Dedifferentiated amniotic fluid mesenchymal stem cell (primary cell): Measurements from ENCODE around the gene CST7.
"Not testable (repeated sequence)": the region's sequence is repeated elsewhere in the genome, so short reads cannot be mapped to it uniquely, and the experiment has no call there.

Experiments
- DNase-seq: peaks from one replicate; pipeline ENCODE4 v3.0.0-alpha.2; 2016; ENCODE audit errors: extremely low spot score

The CST7 gene

DNA sequence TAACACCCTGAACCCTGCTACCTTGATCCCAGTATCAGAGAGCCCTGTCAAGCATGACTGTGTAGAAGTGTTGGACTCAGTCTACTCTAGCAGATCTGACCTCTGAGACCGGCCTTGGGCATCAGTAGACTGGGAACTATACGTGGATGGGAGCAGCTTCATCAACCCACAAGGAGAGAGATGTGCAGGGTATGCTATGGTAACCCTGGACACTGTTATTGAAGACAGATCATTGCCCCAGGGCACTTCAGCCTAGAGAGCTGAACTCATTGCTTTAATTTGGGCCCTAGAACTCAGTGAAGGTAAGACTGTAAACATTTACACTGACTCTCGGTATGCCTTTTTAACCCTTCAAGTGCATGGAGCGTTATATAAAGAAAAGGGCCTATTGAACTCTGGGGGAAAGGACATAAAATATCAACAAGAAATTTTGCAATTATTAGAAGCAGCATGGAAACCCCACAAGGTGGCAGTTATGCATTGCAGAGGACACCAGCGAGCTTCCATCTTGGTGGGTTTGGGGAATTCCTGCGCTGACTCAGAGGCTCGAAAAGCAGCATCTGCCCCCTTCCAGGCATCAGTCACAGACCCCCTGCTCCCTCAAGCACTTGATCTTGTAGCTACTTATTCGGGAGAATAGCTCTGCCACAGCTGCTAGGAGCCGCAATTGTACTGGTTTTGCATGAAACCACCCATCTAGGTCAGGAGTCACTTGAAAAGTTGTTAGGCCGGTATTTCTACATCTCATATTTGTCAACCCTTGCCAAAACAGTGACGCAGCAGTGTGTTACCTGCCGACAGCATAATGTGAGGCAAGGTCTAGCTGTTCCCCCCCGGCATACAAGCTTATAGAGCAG lies 19.0 kb upstream of the CST7 start:
- not testable (repeated sequence) for DNase-seq

- DNase-seq, result not testable (repeated sequence)
Observed at GRCh38 chr20:24930724-24931688, 18.1 kb upstream of the CST7 start.

GRCh38 chr20:24931893-24932292 lies 17.2 kb upstream of the CST7 start:
- not testable (repeated sequence) for DNase-seq

- peak; percentile 5 for DNase-seq
Observed at GRCh38 chr20:24933266-24933908, 15.7 kb upstream of the CST7 start.

GRCh38 chr20:24934101-24934661 lies 14.9 kb upstream of the CST7 start:
- DNase-seq, result peak; percentile 6

DNA sequence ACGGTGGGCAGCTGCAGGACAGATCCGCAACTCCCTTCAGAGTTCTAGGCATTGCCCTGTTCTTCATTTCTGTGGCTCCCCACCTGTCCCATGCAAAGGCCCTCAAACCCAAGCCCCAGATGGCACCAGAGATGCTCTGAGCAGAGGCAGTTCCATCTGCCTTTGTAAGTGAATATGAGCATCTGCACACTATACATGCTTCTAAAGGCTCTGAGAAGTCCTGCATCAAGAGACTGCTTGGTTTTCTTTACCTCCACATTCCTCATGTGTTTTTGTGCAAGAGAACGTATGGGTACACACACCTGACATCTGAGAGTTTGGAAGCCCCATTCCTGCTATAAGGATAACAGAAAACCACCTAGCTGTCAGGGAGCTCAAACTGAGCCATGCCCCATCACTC lies 14.4 kb upstream of the CST7 start:
- DNase-seq, result peak; percentile 7

- DNase-seq, result no peak
Observed at GRCh38 chr20:24935140-24935539, 13.9 kb upstream of the CST7 start.

- DNase-seq, result peak; percentile 13
Observed at GRCh38 chr20:24935766-24936525, 13.1 kb upstream of the CST7 start.

DNA sequence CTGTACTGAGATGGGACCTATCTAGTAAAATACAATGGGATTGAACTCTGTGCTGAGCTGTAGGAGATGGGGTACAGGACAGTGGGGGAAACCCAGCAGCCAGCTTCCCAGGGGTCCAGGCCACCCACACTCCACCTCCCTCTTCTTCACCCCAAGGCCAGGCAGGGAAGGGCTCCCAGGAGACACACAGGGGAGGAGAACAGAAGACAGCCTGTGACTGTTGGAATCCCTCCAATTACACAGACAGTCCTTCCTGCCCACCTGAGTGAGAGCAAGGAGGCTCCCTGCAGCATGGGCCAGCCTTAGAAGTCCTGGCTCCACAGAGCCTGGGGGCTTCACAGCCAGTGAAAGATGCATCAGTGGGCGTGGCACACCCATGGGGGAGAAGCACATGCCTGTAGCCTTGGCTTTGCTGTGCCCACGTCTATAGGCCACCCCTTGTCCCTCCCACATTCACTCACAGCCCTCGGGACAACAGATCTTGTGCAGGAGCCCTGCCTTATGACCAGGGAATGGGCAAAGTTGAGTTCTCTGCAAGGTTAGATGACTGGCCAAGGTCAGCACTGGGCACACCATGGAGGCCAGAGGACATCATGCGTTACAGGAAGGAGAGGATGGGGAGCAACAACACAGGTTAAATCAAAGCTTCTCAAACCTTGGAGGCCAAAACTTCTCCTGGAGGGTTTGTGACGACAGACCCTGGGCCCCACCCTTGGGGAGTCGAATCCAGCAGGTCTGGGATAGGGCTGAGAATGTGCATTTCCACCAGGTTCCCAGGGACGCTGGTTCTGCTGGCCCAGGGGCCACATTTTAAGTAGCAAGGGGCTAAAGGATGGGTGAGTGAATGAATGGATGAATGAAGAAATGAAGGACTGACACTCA lies 12.3 kb upstream of the CST7 start:
- no peak for DNase-seq

DNA sequence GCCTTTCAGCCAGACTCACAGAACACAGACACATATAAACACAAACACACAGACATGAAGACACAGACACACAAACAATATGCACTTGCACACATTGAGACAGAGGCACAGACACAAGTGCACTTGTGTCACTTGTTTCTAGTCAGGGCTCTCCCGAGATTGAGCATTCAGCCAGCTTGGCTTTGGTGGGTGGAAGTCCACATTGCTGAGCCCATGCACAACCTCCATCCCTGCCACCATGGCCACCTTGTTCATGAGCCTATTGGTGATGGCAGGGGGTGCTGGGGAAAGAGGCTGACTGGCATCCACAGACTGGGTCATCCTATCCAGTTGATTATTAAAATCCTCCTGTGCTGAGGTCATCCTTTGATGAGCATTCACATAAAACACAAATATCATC lies 11.5 kb upstream of the CST7 start:
- no peak for DNase-seq

- peak; percentile 3 for DNase-seq
Observed at GRCh38 chr20:24938498-24938897, 10.6 kb upstream of the CST7 start.

DNA sequence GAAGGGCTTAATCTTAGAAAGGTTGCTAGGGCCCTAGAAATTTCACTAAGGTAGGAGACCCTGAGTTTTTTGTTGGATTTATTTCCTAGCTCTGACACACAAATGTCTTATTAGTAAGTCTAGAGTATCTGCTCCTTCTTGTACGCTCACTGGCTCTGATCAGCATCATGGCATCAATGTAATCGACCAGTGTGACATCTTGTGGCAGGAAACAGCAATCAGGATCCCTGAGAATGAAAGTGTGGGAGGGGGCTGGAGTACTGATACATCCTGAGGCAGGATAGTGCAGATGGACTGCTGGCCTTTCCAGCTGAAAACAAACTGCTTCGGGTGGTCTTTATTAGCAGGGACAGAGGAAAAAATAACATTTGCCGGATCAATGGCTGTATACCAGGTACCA lies 10.0 kb upstream of the CST7 start:
- no peak for DNase-seq

- no peak for DNase-seq
Observed at GRCh38 chr20:24942679-24943078, 6.4 kb upstream of the CST7 start.

GRCh38 chr20:24943196-24943595 lies 5.9 kb upstream of the CST7 start:
- no peak for DNase-seq

DNA sequence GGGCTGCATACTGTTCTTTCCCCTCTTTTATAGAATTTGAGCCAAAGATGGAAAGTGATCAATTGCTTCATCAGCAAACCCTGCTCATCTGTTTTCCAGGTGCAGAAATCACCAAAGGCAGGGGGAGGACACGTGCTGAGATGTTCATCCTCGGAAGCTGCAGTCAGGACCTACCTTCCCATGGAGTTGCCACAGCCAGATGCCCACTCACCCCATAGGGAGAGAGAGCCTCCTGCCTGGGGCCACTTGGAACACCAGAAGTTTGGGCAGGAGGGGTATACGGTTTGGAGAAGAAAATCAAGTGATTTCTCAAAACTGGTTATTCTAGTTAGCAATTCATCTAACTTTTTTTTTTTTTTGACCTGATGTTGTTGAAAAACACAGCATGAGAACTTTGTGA lies 5.3 kb upstream of the CST7 start:
- no peak for DNase-seq

GRCh38 chr20:24946376-24946775 lies 2.7 kb upstream of the CST7 start:
- not testable (repeated sequence) for DNase-seq

DNA sequence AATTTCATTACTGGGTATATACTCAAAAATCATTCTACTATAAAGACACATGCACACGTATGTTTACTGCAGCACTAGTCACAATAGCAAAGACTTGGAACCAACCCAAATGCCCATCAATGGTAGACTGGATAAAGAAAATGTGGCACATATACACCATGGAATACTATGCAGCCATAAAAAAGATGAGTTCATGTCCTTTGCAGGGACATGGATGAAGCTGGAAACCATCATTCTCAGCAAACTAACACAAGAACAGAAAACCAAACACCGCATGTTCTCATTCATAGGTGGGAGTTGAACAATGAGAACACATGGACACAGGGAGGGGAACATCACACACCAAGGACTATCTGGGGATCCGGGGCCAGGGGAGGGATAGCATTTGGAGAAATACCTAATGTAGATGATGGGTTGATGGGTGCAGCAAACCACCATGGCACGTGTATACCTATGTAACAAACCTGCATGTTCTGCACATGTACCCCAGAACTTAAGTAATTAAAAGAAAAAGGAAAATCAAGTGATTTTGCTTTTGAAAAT lies 602 bp upstream of the CST7 start:
- DNase-seq, result not testable (repeated sequence)

DNA sequence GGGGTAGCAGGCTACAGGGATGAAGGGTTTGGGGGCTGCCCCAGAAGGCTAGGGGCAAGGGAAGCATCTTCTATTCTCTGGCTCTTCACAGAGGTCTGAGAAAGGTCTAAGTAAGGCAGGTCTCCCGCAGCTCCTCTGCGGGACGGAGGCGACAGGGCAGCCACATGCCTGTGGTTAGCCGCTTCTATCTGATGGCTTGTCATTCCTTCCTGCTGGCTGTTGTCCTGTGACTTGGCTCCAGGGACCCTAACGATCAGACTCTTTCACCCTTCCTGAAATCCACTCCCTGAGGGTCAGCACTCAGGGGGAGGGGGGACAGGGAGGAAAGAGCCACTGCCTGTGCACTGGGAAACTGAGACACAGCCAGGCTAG lies 673 bp downstream of the CST7 start:
- DNase-seq, result no peak

DNA sequence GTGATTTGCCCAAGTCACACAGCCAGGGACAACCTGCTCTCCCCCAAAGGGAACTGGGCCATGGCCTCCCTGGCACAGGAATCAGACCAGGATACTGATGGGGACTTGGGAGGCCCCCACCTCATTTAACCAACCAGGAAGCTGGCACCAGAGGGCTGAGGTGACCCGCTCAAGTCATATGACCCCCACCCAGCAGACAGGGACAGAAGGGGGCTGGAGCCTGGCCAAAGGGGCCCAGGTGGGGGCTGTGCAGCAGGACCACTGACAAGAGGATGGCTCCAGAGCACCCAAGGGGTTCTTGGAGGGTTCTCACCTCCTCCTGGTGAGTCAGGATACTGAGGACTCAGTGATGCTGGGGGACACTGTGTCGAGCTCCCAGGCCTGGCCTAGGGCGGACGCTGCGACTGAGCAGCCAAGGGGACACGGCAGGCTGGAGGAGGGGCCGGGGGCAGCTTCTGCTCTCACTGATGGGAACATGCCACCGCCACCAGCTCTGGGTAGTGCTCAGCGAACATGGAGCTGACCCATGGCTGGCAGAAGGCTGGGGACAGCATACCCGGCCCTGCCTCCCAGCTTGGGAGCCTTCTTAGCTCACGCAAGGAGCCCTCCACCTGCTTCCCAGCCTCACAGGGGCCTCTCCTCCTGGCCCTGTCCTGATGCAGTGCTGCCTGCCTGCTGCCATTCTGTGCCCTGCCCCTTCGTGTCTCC lies 1.2 kb downstream of the CST7 start:
- DNase-seq, result no peak
